GM12878 (cell line): Measurements from ENCODE around the gene KRTAP5-10. TPM values are rescaled to one million over a fixed set of nuclear protein-coding genes. Genes with fewer than 3 reads are reported as not detected.

Experiments
- ATAC-seq: fragments of 200-7000 bp; cut with Tn5 transposase; 3 replicates; pipeline ENCODE4 v1.9.1; 2020; ENCODE audit warnings: mild to moderate bottlenecking, moderate library complexity
- BruUV-seq: library from RNA; stranded (reverse); fragments of 400-500 nt; replicated peaks from 2 replicates; lab custom pipeline; 2021; lab: Mats Ljungman, UMichigan
- CTCF ChIA-PET: fragments of 300-600 bp; sonication (Branson Sonifier 250); formaldehyde crosslinking; extraction: SDS; loops from one replicate; lab custom pipeline; 2021; ENCODE audit warnings: inconsistent platforms; lab: Yijun Ruan, JAX
- POLR2A ChIA-PET: fragments of 350-600 bp; formaldehyde crosslinking; extraction: SDS; loops from one replicate; lab custom pipeline; 2021; ENCODE audit warnings: inconsistent platforms; lab: Charles Lee
- RAD21 ChIA-PET: fragments of 300-600 bp; sonication (Branson Sonifier 250); formaldehyde crosslinking; loops from one replicate; lab custom pipeline; 2023; ENCODE audit warnings: antibody characterized with exemption; ENCODE audit not compliant: unreplicated experiment; lab: Charles Lee
- SMC1A ChIA-PET: fragments of 300-600 bp; sonication (Branson Sonifier 250); formaldehyde crosslinking; loops from one replicate; lab custom pipeline; 2023; ENCODE audit not compliant: unreplicated experiment, uncharacterized antibody; lab: Charles Lee
- DNase-seq: peaks from one replicate; pipeline ENCODE4 v3.0.0-alpha.2; 2011; ENCODE audit warnings: low read depth, low spot score
- FAIRE-seq: peaks from 3 replicates; lab custom pipeline; 2011; peaks lifted over from hg19 to GRCh38; lab: Jason Lieb, UNC
- H2AFZ ChIP-seq: 2 replicates; pipeline ENCODE4 v1.6.0; 2011; ENCODE audit warnings: low read depth, low read length, control low read depth; ENCODE audit not compliant: control insufficient read depth
- H3K27ac ChIP-seq: 2 replicates; pipeline ENCODE4 v1.5.1; 2011; ENCODE audit warnings: control low read depth; ENCODE audit not compliant: control insufficient read depth, insufficient read depth
- H3K27me3 ChIP-seq, 2 experiments: replicated peaks in 1 of 2; 2 replicates each; pipeline versions ENCODE4 v1.6.0 to v1.6.1; 2011; ENCODE audit warnings: low read length in 1 of 2; ENCODE audit not compliant: control insufficient read depth in 2 of 2, insufficient read depth in 2 of 2
- H3K36me3 ChIP-seq, 2 experiments: 2 replicates each; pipeline ENCODE4 v1.5.1; 2011; ENCODE audit warnings: low read length in 1 of 2; ENCODE audit not compliant: control insufficient read depth in 2 of 2, insufficient read depth in 2 of 2
- H3K4me1 ChIP-seq: 2 replicates; pipeline ENCODE4 v1.6.1; 2011; ENCODE audit warnings: mild to moderate bottlenecking, low read length, moderate library complexity, mixed read lengths; ENCODE audit not compliant: control insufficient read depth, insufficient read depth
- H3K4me2 ChIP-seq: 2 replicates; pipeline ENCODE4 v1.6.0; 2011; ENCODE audit warnings: control low read depth; ENCODE audit not compliant: control insufficient read depth, insufficient read depth
- H3K4me3 ChIP-seq: fragments of 200-600 bp; sonication (generic); 2 replicates; pipeline ENCODE4 v1.5.1; 2016
- H3K79me2 ChIP-seq: 2 replicates; pipeline ENCODE4 v1.6.0; 2011; ENCODE audit warnings: low read length; ENCODE audit not compliant: control insufficient read depth, insufficient read depth
- H3K9ac ChIP-seq: 2 replicates; pipeline ENCODE4 v1.8.0; 2011; ENCODE audit warnings: low read length, control low read depth, mixed read lengths; ENCODE audit not compliant: control insufficient read depth, insufficient read depth
- H3K9me3 ChIP-seq: replicated peaks from 3 replicates; pipeline ENCODE4 v1.5.1; 2011; ENCODE audit warnings: mild to moderate bottlenecking, low read length; ENCODE audit not compliant: control insufficient read depth, insufficient read depth
- H4K20me1 ChIP-seq: 2 replicates; pipeline ENCODE4 v1.6.0; 2011; ENCODE audit not compliant: control insufficient read depth, insufficient read depth
- ATF3 ChIP-seq: IDR thresholded peaks from 2 replicates; pipeline ENCODE4 v1.6.1; 2011; ENCODE audit warnings: low read depth, mild to moderate bottlenecking, low read length, moderate library complexity, borderline replicate concordance; ENCODE audit errors: extremely low read depth
- CHD2 ChIP-seq: IDR thresholded peaks from 2 replicates; pipeline ENCODE4 v1.6.1; 2011; ENCODE audit warnings: low read depth, low read length, improper control_type of control experiment, borderline replicate concordance
- EP300 ChIP-seq, 2 experiments: fragments of 150-350 bp in 1 of 2; IDR thresholded peaks; 2 replicates each; pipeline ENCODE4 v1.6.1; 2011 to 2012; ENCODE audit warnings: low read depth in 2 of 2, low read length in 2 of 2, borderline replicate concordance in 1 of 2, improper control_type of control experiment in 1 of 2, inconsistent platforms in 1 of 2; ENCODE audit not compliant: control insufficient read depth in 1 of 2
- ETV6 ChIP-seq, 2 experiments: fragments of 450-650 bp in 1 of 2; IDR thresholded peaks in 1 of 2; conservative IDR thresholded peaks in 1 of 2; 2 replicates each; pipeline ENCODE4 v1.6.1; 2014; ENCODE audit warnings: antibody characterized with exemption in 1 of 2, borderline replicate concordance in 1 of 2, low read depth in 1 of 2, mild to moderate bottlenecking in 1 of 2, moderate library complexity in 1 of 2
- IKZF2 ChIP-seq, 2 experiments: fragments of 450-650 bp; IDR thresholded peaks; 2 replicates each; pipeline ENCODE4 v1.6.1; 2017; ENCODE audit warnings: mild to moderate bottlenecking in 2 of 2, moderate library complexity in 2 of 2
- NR2C2 ChIP-seq: IDR thresholded peaks from 2 replicates; pipeline ENCODE4 v1.6.1; 2011; ENCODE audit warnings: borderline replicate concordance, low read depth; ENCODE audit not compliant: control insufficient read depth, insufficient read length
- NR2F1 ChIP-seq: fragments of 450-650 bp; conservative IDR thresholded peaks from 2 replicates; pipeline ENCODE4 v1.6.1; 2017; ENCODE audit warnings: mild to moderate bottlenecking
- TCF3 ChIP-seq: IDR thresholded peaks from 2 replicates; pipeline ENCODE4 v1.6.1; 2012; ENCODE audit warnings: low read depth, mild to moderate bottlenecking, low read length, borderline replicate concordance; ENCODE audit not compliant: insufficient read depth
- TCF7 ChIP-seq: IDR thresholded peaks from 2 replicates; pipeline ENCODE4 v1.6.1; 2014; ENCODE audit warnings: antibody characterized with exemption, borderline replicate concordance
- ZNF687 ChIP-seq: fragments of 450-650 bp; IDR thresholded peaks from 2 replicates; pipeline ENCODE4 v1.6.1; 2017; ENCODE audit warnings: mild to moderate bottlenecking, moderate library complexity
- ZSCAN29 ChIP-seq: fragments of 450-650 bp; IDR thresholded peaks from 2 replicates; pipeline ENCODE4 v1.6.1; 2017; ENCODE audit warnings: mild to moderate bottlenecking, moderate library complexity
- whole genome bisulfite sequencing: methylation state at CpG from one replicate; pipeline ENCODE4 v1.1.6; 2016; ENCODE audit warnings: low lambda C conversion rate; ENCODE audit not compliant: insufficient replicate concordance, insufficient coverage; ENCODE audit errors: missing lambda C conversion rate; 5-methylcytosine and 5-hydroxymethylcytosine counted together
- in situ Hi-C: fragments of 300-500 bp; cut with MboI; formaldehyde crosslinking; loops from 9 replicates; pipeline ENCODE4 v1.14.3; 2018; ENCODE audit warnings: mixed read lengths
- intact Hi-C: fragments of 100-400 bp; cut with micrococcal nuclease; formaldehyde crosslinking; loops from one replicate; pipeline ENCODE4 v1.14.2; 2022; ENCODE audit not compliant: unreplicated experiment
- polyA plus RNA-seq, 11 experiments: library from polyadenylated mRNA; depleted of rRNA in 4 of 11; unstranded in 6 of 11; stranded (reverse) in 5 of 11; fragments of >200 nt; fragmentation: Nextera tagmentation in 4 of 11; fragmentation: Illumina TruSeq in 1 of 11; extraction: Ambion mirVana in 4 of 11; extraction: Trizol in 1 of 11; gene quantifications; 1 replicate in 1 of 11; 2 replicates in 10 of 11; pipeline versions ENCODE4 v1.2.1 to v1.2.3, GENCODE V29; 2011 to 2016; ENCODE audit warnings: inconsistent platforms in 2 of 11, missing spikeins in 2 of 11, low read depth in 1 of 11
- total RNA-seq, 4 experiments: library from RNA; depleted of rRNA in 3 of 4; stranded (reverse); fragments of >200 nt in 3 of 4; fragmentation: Illumina TruSeq in 1 of 4; extraction: Trizol in 1 of 4; gene quantifications; 2 replicates each; pipeline versions ENCODE4 v1.2.1 to v1.2.3, GENCODE V29; 2013 to 2021

Gene KRTAP5-10
- total and polyA plus RNA-seq, 10 of the 15 experiments (the other 5 are each of a cell fraction or from before 2014, with no cell fraction given): 0.06 to 0.10 (median 0.06) TPM; not detected in 7

DNA sequence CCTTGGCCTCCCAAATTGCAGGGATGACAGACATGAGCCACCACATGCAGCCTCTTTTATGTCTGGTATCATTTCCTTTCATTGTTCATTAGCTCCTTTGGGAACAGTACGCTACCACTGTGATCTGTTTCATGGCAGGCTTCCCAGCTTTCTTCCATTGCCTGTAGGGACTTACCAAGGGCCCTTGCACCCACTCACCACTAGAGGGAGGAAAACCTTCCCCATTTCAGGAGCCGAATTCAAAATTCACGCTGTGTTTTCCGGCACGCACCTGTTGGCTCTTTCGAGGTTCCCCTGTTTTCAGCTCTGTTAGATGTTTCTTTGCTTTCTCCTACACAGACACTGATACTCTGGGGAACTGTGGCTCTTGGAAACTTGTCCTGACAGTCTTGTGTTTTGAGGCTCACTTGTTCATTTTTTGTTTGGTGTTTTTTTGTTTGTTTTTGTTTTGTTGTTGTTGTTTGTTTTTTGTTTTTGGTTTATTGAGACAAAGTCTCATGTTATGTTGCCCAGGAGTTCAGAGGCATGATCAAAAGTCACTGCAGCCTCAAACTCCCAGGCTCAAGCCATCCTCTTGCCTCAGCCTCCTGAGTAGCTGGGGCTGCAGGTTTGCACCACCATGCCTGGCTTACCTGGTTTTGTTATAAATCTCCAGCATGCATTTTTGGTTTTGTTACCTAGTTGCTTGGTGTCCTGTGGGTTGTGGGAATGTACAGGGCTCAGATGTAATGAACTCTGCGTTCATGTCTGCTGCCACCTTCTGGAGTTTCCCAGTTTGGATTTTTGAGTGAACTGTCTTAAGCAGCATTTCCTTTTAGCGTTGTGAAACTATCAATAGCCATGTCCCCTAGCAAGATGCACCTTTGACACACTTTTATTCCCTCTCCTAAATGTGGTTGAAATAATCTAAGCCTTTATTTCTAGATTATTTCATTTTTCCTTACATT lies 15.0 kb downstream of the KRTAP5-10 start (continued):
- TF ChIP-seq TCF7: no peak

DNA sequence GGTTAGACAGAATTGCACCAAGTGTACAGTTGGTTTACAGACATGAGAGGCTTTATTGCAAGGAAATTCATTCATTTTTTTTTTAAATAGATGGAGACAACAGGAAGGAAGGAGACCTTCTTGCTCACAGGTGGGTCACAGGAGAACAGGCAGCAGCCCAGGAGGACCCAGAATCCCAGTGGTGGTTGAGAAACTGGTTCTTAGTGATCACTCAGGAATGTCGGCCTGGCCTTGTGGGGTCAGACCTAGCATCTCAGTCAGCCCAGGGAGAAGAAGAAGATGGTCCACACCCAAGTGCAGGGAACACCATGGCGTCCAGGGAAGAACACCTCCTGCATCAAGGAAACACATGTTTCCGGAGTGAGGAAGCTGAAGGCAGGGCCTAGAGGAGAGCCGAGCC lies 16.5 kb downstream of the KRTAP5-10 start:
- no peak overlapping the region for H3K9ac ChIP-seq
- TF ChIP-seq ETV6 (conservative IDR thresholded peaks at IDR 0.05 in 1 of 2, IDR thresholded peaks at IDR 0.05 in 1 of 2; ENCODE audit: borderline replicate concordance in 1 of 2, low read depth in 1 of 2) (no peak), ZSCAN29 (no peak), EP300 (IDR thresholded peaks at IDR 0.05; ENCODE audit: borderline replicate concordance in 1 of 2, control insufficient read depth in 1 of 2, low read depth in 2 of 2, low read length in 2 of 2) (no peak), ATF3 (no peak), TCF3 (no peak), NR2F1 (no peak), NR2C2 (no peak), IKZF2 (IDR thresholded peaks at IDR 0.05) (no peak), CHD2 (no peak), ZNF687 (no peak)
- TF ChIP-seq, all 136 proteins: peak for 0
- no peaks in the 10 kb centered on the region for H3K27me3 ChIP-seq
- no peak for DNase-seq
- no peaks in the 10 kb centered on the region for H3K79me2 ChIP-seq
- 38% methylated on average over 4 of the region's 4 CpGs for WGBS
- H2AFZ ChIP-seq: no peak overlapping the region
- FAIRE-seq: no peak
- H3K4me3 ChIP-seq: no peak overlapping the region
- SMC1A ChIA-PET: no interaction called here
- POLR2A ChIA-PET: no interaction called here
- H3K9me3 ChIP-seq: no peaks in the 10 kb centered on the region
- in situ Hi-C loops (no loop called here), intact Hi-C loops (no loop called here)
- no peak for ATAC-seq
- H3K36me3 ChIP-seq: no peaks in the 10 kb centered on the region
- no peaks in the 10 kb centered on the region for H3K4me1 ChIP-seq
- no TSS peak for BruUV-seq
- H3K4me2 ChIP-seq: no peak overlapping the region
- RAD21 ChIA-PET: no interaction called here
- H4K20me1 ChIP-seq: no peaks in the 10 kb centered on the region
- no peak overlapping the region for H3K27ac ChIP-seq
- CTCF ChIA-PET: interaction anchor here (2.2 kb wide), 1 partner anchor 93 kb away, joined by 6 read pairs; no protein-coding TSS in a partner anchor
